ENCODE measurements around the gene STMN1. TPM values are rescaled to one million over a fixed set of nuclear protein-coding genes. Genes with fewer than 3 reads are reported as not detected.
A peak's percentile ranks its signal among the peaks of the same experiment; 100 is the strongest.

STMN1 gene
- total RNA-seq, 1 donor from 2014 or later = 2,298 TPM

- no peaks in the 10 kb centered on the region for H3K36me3 Mint-ChIP-seq (ENCODE audit: unreplicated experiment)
- H3K27me3 Mint-ChIP-seq (ENCODE audit: unreplicated experiment) = peaks cover 2% of the 10 kb centered on the region
- no peaks in the 10 kb centered on the region for H3K4me1 Mint-ChIP-seq (ENCODE audit: low read depth, unreplicated experiment)
- no peak overlapping the region for H3K27ac Mint-ChIP-seq (ENCODE audit: unreplicated experiment)
- no peaks in the 10 kb centered on the region for H3K9me3 Mint-ChIP-seq (ENCODE audit: unreplicated experiment)
- no peak for DNase-seq
- no peak for TF ChIP-seq CTCF (IDR thresholded peaks at IDR 0.05; ENCODE audit: partially characterized antibody, unreplicated experiment)
- no peak overlapping the region for H3K4me3 Mint-ChIP-seq (ENCODE audit: unreplicated experiment)
These were observed 51.7 kb downstream of the STMN1 start for GRCh38 chr1:25854554-25854953.

Small RNA genes within 50 kb of the gene (microRNA-seq; reads per million reads assigned to microRNA genes)
- gene MIR3917 (ENCODE audit: unreplicated experiment) = 8.4 reads per million, percentile 44 among the genes with 10 or more reads in this experiment

Other genes starting within 250 kb of the STMN1 start
- gene SELENON, start 106.2 kb downstream of the STMN1 start, total RNA-seq (ENCODE audit: unreplicated experiment) = 79.8 TPM
- gene MTFR1L, start 86.5 kb downstream of the STMN1 start, total RNA-seq (ENCODE audit: unreplicated experiment) = 70.4 TPM
- gene AUNIP, start 47.0 kb downstream of the STMN1 start, total RNA-seq (ENCODE audit: unreplicated experiment) = 1.3 TPM
- gene PAQR7, start 30.7 kb downstream of the STMN1 start, total RNA-seq (ENCODE audit: unreplicated experiment) = 6.4 TPM
- 6.3 TPM for gene PAFAH2, start 91.6 kb upstream of the STMN1 start, total RNA-seq (ENCODE audit: unreplicated experiment)
- 2.6 TPM for gene EXTL1, start 115.4 kb upstream of the STMN1 start, total RNA-seq (ENCODE audit: unreplicated experiment)
- gene SLC30A2, start 139.7 kb upstream of the STMN1 start, total RNA-seq (ENCODE audit: unreplicated experiment) = not detected
- gene TRIM63, start 161.2 kb upstream of the STMN1 start, total RNA-seq (ENCODE audit: unreplicated experiment) = not detected
- 7.2 TPM for gene PDIK1L, start 205.4 kb upstream of the STMN1 start, total RNA-seq (ENCODE audit: unreplicated experiment)